HG03432 (cell line): Measurements from ENCODE around the gene ARMCX4.
"Not testable (repeated sequence)": the region's sequence is repeated elsewhere in the genome, so short reads cannot be mapped to it uniquely, and the experiment has no call there.

ENCODE experiments used
- ATAC-seq: cut with Tn5 transposase; IDR thresholded peaks from one replicate; pipeline ENCODE4 v1.9.1; 2021; ENCODE audit warnings: mild to moderate bottlenecking, moderate library complexity; ENCODE audit not compliant: unreplicated experiment

The ARMCX4 gene

DNA sequence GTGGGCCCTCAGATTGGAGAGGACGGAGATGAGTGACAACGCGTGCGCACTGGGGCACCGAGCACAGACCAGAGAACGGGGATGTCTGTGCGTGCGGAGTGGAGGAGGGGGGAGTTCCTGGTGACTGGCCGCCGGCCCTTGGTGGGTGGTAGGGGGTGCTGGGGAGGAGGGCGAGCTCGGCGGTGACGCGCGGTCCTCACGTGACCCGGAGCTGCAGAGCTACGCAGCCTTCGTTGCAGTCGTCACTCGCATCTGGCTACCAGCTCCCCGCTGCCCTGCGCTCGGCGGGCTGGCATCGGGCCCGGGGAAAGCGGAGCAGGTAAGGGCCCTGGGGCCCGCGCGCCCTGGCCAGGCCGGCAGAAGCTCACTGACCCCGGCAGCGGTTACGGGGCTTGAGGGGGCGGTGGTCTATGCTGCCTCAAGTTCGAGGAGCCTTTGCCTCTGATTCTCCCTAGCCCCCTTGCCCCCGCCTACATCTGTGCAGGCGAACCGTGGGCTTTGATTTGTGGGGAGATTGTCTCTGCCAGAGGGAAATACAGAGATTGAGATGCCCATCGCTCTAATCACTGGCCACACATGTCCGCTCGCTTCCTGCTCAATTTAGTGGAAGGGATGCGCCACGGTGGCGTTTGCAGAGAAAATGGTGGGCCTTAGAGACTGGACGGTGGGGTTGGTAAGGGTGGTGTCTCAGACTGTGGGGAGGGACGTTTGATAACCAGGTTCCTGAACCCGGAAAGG lies at the start of gene ARMCX4:
TSS of gene ARMCX4 (plus strand) at position 245 of the 738 bp plus-strand sequence. CDS start 3,134 bp downstream, outside the sequence.
- peak; percentile 84 for ATAC-seq

DNA sequence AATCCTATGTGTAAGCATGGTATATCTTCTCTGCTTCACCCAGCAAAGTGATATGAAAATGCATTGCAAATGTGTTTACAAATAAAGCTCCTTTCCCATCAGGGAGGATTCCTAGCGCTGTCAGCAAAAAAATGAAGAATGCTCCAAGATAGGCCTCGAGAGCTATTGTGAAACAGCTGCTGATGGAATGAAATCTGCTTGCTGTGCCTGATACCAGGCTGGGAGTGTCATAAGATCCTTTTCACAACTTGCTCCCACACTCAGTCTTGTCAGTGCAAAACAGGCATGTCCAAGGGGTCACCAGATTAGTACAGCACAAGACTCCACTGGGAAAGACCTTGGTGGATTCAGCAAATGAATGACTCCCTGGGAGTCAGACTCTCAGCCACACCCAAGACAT lies 43.2 kb upstream of the ARMCX4 start:
- ATAC-seq, result no peak

DNA sequence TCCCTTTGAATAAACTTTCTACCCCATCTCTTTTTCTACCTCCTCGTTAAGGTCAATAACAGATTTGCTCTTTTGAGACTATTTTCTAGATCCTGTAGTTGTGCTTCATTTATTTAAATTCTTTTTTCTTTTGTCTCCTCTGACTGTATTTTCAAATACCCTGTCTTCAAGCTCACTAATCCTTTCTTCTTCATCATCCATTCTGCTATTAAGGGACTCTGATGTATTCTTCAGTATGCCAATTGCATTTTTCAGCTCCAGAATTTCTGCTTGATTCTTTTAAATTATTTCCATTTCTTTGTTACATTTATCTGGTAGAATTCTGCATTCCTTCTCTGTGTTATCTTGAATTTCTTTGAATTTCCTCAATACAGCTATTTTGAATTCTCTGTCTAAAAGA lies 36.0 kb upstream of the ARMCX4 start:
- no peak for ATAC-seq

DNA sequence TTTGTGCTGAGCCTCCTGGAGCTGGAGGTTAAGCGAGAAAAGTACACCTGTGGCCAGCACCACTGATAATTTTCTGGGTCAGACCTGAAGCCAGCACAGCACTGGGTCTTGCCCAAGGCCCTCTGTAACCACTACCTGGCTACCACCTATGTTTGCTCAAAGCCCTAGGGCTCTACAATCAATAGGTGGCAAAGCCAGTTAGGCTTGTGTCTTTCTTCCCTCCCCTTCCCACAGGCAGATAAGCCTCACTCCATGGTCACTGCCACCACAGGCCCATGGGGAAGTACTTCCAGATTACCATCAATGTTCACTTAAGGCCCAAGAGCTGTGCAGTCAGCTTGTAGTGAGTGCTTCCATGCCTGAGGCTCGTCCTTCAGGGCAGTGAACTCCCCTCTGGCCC lies 35.2 kb upstream of the ARMCX4 start:
- ATAC-seq, result no peak

DNA sequence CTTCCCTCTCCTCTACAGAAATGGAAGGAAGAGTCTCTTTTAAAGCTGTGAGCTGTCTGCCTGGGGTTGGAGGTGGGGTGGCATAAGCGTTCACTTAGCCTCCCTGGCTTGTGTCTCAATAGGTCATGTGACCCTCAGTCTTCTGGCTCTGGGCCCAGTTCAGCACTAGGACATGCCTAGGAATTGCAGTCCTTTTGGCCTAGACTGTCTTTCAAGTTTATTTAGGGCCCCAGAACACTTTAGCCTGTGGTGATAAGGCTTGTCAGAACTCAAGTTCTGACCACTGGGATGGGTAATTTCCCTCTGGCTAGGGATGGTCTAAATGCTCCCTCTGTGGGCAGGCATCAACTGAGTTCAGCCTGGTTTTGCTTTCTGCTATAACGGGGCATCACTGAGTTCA lies 34.3 kb upstream of the ARMCX4 start:
- ATAC-seq, result no peak

DNA sequence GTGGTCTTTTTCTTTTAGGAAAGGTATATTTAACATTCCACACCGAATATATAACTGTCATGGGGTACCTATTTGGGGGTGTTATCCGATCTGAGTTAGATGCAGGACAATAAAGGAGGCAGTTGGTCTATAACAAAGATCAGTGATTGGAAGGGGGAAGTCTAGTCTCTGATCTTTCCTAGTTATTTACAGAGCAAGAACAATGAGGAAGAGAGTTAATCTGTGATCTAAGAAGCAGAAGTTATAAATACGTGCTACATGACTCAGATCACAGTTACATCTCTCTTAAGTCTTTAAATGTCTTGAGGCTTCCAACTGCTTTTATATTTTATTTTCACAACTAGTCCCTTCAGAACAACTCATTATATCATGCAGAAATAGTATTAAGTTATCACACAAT lies 33.2 kb upstream of the ARMCX4 start:
- ATAC-seq, result no peak

DNA sequence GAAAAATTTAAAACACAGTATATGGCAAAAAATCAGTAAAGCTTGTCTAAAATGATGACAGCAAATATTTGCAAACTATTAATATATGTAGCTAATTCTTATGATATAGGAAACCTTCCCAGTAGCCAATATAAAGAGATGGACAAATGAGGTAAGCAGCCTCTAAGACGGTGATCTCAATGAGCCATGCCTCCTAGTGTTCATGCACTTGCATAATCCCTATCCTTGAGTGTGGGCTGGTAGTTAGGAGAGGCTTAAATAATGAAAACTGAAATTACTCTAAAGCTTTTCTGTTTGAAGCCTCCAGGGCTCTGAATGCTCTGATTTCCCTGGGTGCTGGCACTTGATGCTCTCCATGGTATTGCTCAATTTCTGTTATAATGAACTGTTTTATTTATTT lies 24.6 kb upstream of the ARMCX4 start:
- no peak for ATAC-seq

DNA sequence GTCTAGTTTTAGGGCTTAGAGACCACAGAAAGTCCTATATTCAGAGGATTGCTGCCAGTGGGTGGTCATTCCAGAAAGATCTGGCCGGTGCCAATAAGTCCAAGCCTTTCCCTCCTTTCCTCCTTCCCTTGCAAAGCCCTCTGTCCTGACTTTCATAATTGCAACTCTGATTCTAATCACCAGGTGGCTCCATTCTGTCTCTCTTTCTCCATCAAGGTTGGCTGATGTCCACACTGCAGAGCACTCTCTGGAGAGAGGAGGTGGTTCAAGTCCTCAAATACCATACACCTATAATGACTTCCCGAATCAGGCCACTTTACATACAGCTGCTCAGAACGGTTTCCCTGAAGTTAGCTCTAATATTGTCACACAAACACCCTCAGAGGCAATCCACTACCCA lies 22.4 kb upstream of the ARMCX4 start:
- no peak for ATAC-seq

DNA sequence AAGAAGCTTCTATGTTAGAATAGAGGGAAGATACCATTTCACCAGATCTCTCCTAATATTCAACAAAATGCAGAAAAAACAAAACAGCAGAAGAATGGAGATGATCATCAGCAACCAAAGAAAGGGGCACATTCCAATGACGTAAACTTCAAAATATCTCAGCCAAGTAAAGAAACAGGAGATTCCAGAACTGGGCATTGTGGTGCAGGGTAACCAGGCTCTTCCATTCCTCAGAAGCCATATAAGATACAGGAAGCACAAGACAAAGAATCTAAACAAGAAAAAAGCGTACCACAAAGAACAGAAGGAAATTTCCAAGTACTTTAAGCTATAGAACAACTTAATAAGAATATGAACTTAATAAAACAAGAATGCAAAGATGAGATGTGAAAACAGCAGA lies 6.9 kb upstream of the ARMCX4 start:
- no peak for ATAC-seq

DNA sequence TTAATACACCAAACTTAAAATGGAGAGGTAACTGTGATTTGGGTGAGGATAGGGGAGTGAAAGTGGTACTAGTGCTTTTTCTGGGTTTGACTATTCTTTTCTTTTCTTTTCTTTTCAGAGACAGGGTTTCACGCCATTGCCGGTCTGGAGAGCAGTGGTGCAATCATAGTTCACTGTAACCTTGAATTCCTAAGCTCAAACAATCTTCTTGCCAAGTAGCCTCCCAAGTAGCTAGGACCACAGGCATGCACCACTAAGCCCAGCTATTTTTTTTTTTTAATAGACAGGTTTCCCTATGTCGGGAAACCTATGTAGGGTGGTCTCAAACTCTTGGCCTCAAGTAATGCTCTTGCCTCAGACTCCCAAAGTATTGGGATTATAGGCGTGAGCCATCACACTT lies 3.0 kb upstream of the ARMCX4 start:
- ATAC-seq, result no peak

DNA sequence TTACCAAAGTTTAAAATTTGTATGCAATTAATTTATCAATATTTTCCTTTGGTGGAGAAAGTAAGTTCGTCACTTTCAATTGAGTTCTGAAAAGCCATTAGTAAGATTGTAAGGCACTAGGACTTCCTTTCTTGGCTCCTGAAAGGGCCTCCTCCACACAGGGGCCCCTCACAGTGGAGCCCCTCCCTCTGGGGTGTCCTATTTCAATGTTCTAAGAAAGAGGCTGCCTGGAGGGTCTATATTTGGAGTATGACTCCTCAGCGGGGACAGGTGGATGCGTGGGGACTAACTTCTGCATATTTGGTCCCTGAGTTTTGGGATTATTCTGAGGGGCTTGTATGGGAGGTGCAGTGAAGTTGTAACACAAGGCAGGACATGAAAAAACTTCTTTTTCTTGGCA lies 1.6 kb upstream of the ARMCX4 start:
- ATAC-seq, result no peak

DNA sequence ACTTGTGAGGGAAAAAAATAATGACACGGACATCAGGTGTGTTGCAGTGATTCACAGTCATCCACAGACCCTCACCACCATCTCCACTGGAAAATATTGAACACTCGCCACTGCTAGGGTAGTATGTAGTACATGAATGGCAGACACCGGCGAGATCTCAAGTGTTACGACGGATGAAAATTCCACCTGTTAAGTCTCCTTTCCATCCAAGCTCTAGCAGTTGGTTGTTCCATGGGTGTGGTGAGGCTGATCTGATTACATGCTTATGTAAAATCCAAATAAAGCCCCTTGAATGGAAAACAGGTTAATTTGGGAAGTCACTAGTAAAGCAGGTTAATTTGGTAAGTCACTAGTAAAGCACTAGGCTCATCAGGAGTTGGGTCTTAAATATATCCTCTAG lies 1.1 kb upstream of the ARMCX4 start:
- ATAC-seq, result no peak

DNA sequence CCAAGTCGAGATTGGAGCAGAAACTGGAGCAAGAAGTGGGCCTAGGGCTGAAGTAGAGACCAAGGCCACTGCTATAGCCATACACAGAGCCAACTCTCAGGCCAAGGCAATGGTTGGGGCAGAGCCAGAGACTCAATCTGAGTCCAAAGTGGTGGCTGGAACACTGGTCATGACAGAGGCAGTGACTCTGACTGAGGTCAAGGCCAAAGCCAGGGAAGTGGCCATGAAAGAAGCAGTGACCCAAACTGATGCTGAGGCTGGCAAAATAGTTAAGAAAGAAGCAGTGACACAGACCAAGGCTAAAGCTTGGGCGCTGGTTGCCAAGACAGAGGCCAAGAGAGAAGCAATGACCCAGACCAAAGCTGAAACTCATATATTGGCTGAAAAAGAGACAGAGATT lies 3.5 kb downstream of the ARMCX4 start:
- no peak for ATAC-seq

DNA sequence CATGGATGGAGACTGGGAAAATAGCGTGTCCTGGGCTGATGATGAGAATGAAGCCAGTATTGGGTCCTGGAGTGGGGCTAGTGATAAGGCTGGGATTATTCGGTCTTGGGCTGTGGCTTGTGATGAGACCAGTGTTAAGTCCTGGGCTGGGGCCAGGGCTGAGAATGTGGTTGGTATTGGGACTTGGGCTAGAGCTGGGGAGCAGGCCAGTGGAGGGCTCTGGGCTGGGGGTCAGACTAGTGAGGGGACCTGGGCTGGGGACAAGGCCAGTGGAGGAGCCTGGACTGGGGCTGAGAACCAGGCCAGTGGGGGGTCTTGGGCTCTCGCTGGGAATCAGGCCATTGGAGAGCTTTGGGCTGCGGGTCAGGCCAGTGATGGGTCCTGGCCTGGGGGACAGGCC lies 6.7 kb downstream of the ARMCX4 start:
- ATAC-seq, result no peak

DNA sequence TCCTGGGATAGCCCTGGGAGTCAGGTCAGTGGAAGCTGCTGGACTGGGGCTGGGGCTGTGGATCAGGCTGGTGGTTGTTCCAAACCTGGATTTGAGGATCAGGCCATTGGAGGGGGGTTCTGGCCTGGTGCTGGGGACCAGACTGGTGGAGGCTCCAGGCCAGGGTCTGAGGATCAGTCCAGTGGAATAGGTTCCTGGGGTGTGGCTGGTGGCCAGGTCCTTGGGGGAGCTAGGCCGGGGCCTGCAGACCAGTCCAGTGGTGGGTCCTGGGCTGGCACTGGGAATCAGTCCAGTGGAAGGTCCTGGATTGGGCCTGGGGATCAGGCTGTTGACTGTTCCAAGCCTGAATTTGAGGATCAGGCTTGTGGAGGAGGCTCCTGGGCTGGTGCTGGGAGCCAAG lies 8.0 kb downstream of the ARMCX4 start:
- ATAC-seq, result no peak

DNA sequence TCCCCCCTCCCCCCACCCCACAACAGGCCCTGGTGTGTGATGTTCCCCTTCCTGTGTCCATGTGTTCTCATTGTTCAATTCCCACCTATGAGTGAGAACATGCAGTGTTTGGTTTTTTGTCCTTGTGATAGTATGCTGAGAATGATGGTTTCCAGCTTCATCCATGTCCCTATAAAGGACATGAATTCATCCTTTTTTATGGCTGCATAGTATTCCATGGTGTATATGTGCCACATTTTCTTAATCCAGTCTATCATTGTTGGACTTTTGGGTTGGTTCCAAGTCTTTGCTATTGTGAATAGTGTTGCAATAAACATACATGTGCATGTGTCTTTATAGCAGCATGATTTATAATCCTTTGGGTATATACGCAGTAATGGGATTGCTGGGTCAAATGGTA lies 17.7 kb downstream of the ARMCX4 start:
- ATAC-seq, result not testable (repeated sequence)

DNA sequence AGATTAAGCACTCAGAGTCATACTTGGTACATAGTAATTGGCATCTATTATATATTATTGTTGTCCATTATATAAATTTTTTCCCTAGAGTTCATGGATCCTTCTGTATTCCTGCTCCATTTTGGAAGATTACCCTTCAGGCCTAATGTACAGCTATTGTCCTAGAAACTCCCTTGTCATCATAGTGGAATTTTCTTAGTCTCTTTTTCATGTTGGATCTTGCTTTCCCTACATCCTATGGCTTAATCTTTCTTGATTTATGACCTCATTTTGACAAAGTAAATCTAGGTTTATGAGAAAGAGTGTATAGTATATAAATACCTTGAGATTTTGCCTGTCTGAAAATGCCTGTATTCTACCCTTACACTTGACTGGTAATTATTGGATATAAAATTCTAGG lies 22.1 kb downstream of the ARMCX4 start:
- no peak for ATAC-seq

DNA sequence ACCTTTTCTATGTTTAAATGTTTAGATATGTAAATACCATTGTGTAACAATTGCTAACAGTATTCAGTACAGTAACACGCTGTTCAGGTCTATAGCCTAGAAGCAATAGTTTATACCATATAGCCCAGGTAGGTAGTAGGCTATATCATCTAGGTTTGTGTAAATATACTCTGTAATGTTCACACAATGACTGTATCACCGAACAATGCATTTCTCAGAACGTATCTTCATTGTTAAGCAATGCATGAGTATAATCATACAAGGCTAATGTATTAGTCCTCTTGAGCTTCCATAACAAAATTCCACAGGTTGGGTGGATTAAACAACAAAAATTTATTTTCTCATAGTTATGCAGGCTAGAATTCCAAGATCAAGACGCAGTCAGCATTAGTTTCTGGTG lies 22.7 kb downstream of the ARMCX4 start:
- no peak for ATAC-seq

DNA sequence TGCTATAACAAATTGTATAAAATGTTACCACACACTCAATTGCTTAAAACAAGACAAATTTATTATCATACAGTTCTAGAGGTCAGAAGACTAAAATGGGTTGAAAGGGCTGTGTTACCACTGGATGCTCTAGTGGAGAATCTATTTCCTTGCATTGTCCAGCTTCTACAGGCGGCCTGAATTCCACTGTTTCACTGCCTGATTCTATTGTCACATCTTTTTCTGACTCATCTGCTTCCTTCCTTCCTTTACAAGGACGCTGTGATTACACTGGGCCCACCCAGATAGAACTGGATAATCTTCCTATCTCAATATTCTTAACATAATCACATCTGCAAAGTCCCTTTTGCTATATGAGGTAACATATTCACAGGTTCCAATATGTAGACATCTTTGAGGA lies 45.7 kb downstream of the ARMCX4 start:
- no peak for ATAC-seq
